H1 (cell line): ENCODE measurements around the gene VAT1. TPM values are rescaled to one million over a fixed set of nuclear protein-coding genes. Genes with fewer than 3 reads are reported as not detected.

Experiments
- CTCF ChIA-PET: fragments of 300-600 bp; sonication (Branson Sonifier 250); formaldehyde crosslinking; loops from one replicate; lab custom pipeline; 2021; ENCODE audit not compliant: partially characterized antibody; lab: Charles Lee
- POLR2A ChIA-PET: fragments of 300-600 bp; sonication (Branson Sonifier 250); formaldehyde crosslinking; loops from one replicate; lab custom pipeline; 2021; ENCODE audit warnings: inconsistent platforms; ENCODE audit not compliant: partially characterized antibody; lab: Charles Lee
- DNase-seq, 2 experiments: peaks; one replicate each; pipeline versions ENCODE4 v3.0.0 to v3.0.0-alpha.2; 2010 to 2022; ENCODE audit warnings: low spot score in 2 of 2, low read depth in 1 of 2, mixed read lengths in 1 of 2
- FAIRE-seq: peaks from 2 replicates; lab custom pipeline; 2011; peaks lifted over from hg19 to GRCh38; lab: Jason Lieb, UNC
- H2AFZ ChIP-seq: 2 replicates; pipeline ENCODE4 v1.8.1; 2012; ENCODE audit warnings: low read length, inconsistent platforms
- H2AK5ac ChIP-seq: 2 replicates; pipeline ENCODE4 v1.6.1; 2013; ENCODE audit warnings: low read depth, low read length
- H2BK120ac ChIP-seq: replicated peaks from 2 replicates; pipeline ENCODE3; 2013; ENCODE audit warnings: low read depth, low read length, inconsistent platforms
- H2BK12ac ChIP-seq: 2 replicates; pipeline ENCODE4 v1.6.1; 2013; ENCODE audit warnings: low read depth, low read length
- H2BK15ac ChIP-seq: 2 replicates; pipeline ENCODE4 v1.6.1; 2013; ENCODE audit warnings: low read length
- H2BK20ac ChIP-seq: 2 replicates; pipeline ENCODE4 v1.6.1; 2013; ENCODE audit warnings: low read length
- H2BK5ac ChIP-seq: 2 replicates; pipeline ENCODE4 v1.6.1; 2013; ENCODE audit warnings: low read depth, low read length
- H3K14ac ChIP-seq: 2 replicates; pipeline ENCODE4 v1.6.1; 2013; ENCODE audit warnings: inconsistent platforms; ENCODE audit not compliant: insufficient read length
- H3K18ac ChIP-seq: 2 replicates; pipeline ENCODE4 v1.6.1; 2013; ENCODE audit warnings: low read length; ENCODE audit errors: extremely low read depth
- H3K23ac ChIP-seq: 2 replicates; pipeline ENCODE4 v1.6.1; 2013; ENCODE audit warnings: inconsistent platforms; ENCODE audit not compliant: insufficient read length
- H3K23me2 ChIP-seq: 2 replicates; pipeline ENCODE4 v1.6.1; 2013; ENCODE audit warnings: low read depth, low read length
- H3K27ac ChIP-seq: 2 replicates; pipeline ENCODE4 v1.6.1; 2011; ENCODE audit warnings: low read depth, low read length, inconsistent platforms
- H3K27me3 ChIP-seq, 4 experiments: replicated peaks in 1 of 4; 1 replicate in 1 of 4; 2 replicates in 3 of 4; pipeline versions ENCODE4 v1.6.1 to v1.8.1; 2011 to 2013; ENCODE audit warnings: low read length in 3 of 4, mild to moderate bottlenecking in 3 of 4, inconsistent platforms in 2 of 4, mixed read lengths in 2 of 4, moderate library complexity in 1 of 4; ENCODE audit not compliant: control insufficient read depth in 3 of 4, insufficient read depth in 3 of 4; ENCODE audit errors: extremely low read depth in 1 of 4
- H3K36me3 ChIP-seq, 4 experiments: 2 replicates each; pipeline versions ENCODE4 v1.6.1 to v1.8.1; 2011 to 2013; ENCODE audit warnings: mild to moderate bottlenecking in 4 of 4, low read length in 3 of 4, moderate library complexity in 2 of 4, control low read depth in 1 of 4, inconsistent platforms in 1 of 4; ENCODE audit not compliant: insufficient read depth in 4 of 4, control insufficient read depth in 2 of 4
- H3K4ac ChIP-seq: replicated peaks from 2 replicates; pipeline ENCODE3; 2013; ENCODE audit warnings: low read length, low read depth, mixed read lengths, inconsistent platforms; ENCODE audit not compliant: insufficient read length
- H3K4me1 ChIP-seq, 4 experiments: replicated peaks in 1 of 4; 1 replicate in 1 of 4; 2 replicates in 3 of 4; pipeline versions ENCODE4 v1.6.1 to v1.8.1; 2011 to 2013; ENCODE audit warnings: low read length in 3 of 4, inconsistent platforms in 2 of 4, mixed read lengths in 1 of 4; ENCODE audit not compliant: insufficient read depth in 4 of 4, control insufficient read depth in 3 of 4
- H3K4me2 ChIP-seq, 2 experiments: 2 replicates each; pipeline versions ENCODE4 v1.6.1 to v1.8.1; 2011 to 2013; ENCODE audit warnings: low read depth in 2 of 2, low read length in 2 of 2, control low read depth in 1 of 2, inconsistent platforms in 1 of 2, mild to moderate bottlenecking in 1 of 2; ENCODE audit not compliant: insufficient read depth in 1 of 2
- H3K4me3 ChIP-seq, 4 experiments: fragments of 200-600, 300-600 bp in 1 of 4; sonication (generic), shearing (Covaris generic), sonication (Bioruptor Twin) in 1 of 4; 2 replicates each; pipeline versions ENCODE4 v1.5.1 to v1.8.1; 2011 to 2016; ENCODE audit warnings: low read length in 4 of 4, low read depth in 3 of 4, control low read depth in 2 of 4, inconsistent platforms in 2 of 4, mild to moderate bottlenecking in 2 of 4, mixed read lengths in 1 of 4, moderate library complexity in 1 of 4; ENCODE audit not compliant: insufficient read depth in 2 of 4; ENCODE audit errors: extremely low read depth in 1 of 4
- H3K56ac ChIP-seq: replicated peaks from 2 replicates; pipeline ENCODE3; 2013; ENCODE audit warnings: low read depth, mild to moderate bottlenecking, mixed read lengths, low read length, inconsistent platforms; ENCODE audit not compliant: insufficient read length
- H3K79me1 ChIP-seq: 2 replicates; pipeline ENCODE4 v1.6.1; 2013; ENCODE audit warnings: low read depth, low read length, control low read depth
- H3K79me2 ChIP-seq, 2 experiments: 2 replicates each; pipeline versions ENCODE4 v1.6.1 to v1.8.1; 2012 to 2013; ENCODE audit warnings: low read length in 2 of 2, mild to moderate bottlenecking in 2 of 2, inconsistent platforms in 1 of 2; ENCODE audit not compliant: insufficient read depth in 2 of 2, control insufficient read depth in 1 of 2
- H3K9ac ChIP-seq, 4 experiments: replicated peaks in 1 of 4; 1 replicate in 1 of 4; 2 replicates in 3 of 4; pipeline versions ENCODE4 v1.6.1 to v1.8.1; 2011 to 2013; ENCODE audit warnings: low read depth in 3 of 4, low read length in 3 of 4, control low read depth in 2 of 4, mild to moderate bottlenecking in 2 of 4, moderate library complexity in 2 of 4, inconsistent platforms in 1 of 4; ENCODE audit errors: extremely low read depth in 1 of 4
- H3K9me3 ChIP-seq, 2 experiments: 2 replicates each; pipeline versions ENCODE4 v1.6.1 to v1.8.1; 2012 to 2013; ENCODE audit warnings: mild to moderate bottlenecking in 2 of 2, moderate library complexity in 2 of 2, control low read depth in 1 of 2, inconsistent platforms in 1 of 2, low read depth in 1 of 2, low read length in 1 of 2, mixed read lengths in 1 of 2; ENCODE audit not compliant: insufficient read depth in 2 of 2
- H4K20me1 ChIP-seq, 2 experiments: replicated peaks in 1 of 2; 2 replicates each; pipeline versions ENCODE3 to v1.8.1; 2011 to 2013; ENCODE audit warnings: inconsistent platforms in 2 of 2, low read length in 2 of 2, mild to moderate bottlenecking in 1 of 2; ENCODE audit not compliant: insufficient read depth in 2 of 2, control insufficient read depth in 1 of 2
- H4K5ac ChIP-seq: 2 replicates; pipeline ENCODE4 v1.6.1; 2013; ENCODE audit warnings: low read length, low read depth, mixed read lengths, inconsistent platforms; ENCODE audit not compliant: insufficient read length
- H4K8ac ChIP-seq: 2 replicates; pipeline ENCODE4 v1.8.0; 2013; ENCODE audit warnings: mild to moderate bottlenecking, moderate library complexity, low read length, inconsistent platforms; ENCODE audit not compliant: insufficient read depth; ENCODE audit errors: extremely low read depth
- H4K91ac ChIP-seq: replicated peaks from 2 replicates; pipeline ENCODE3; 2013; ENCODE audit warnings: low read length, mixed read lengths, inconsistent platforms; ENCODE audit not compliant: insufficient read length
- BRCA1 ChIP-seq: IDR thresholded peaks from 2 replicates; pipeline ENCODE4 v1.6.1; 2012; ENCODE audit warnings: low read depth, low read length, improper control_type of control experiment
- E2F6 ChIP-seq: IDR thresholded peaks from 2 replicates; pipeline ENCODE4 v1.6.1; 2012; ENCODE audit warnings: inconsistent platforms
- MAFK ChIP-seq: IDR thresholded peaks from 2 replicates; pipeline ENCODE4 v1.6.1; 2012; ENCODE audit warnings: low read depth, mild to moderate bottlenecking, improper control_type of control experiment, low read length
- POLR2AphosphoS5 ChIP-seq: IDR thresholded peaks from 2 replicates; pipeline ENCODE4 v1.6.1; 2011; ENCODE audit warnings: low read depth, low read length
- RFX5 ChIP-seq: IDR thresholded peaks from 2 replicates; pipeline ENCODE4 v1.6.1; 2011; ENCODE audit warnings: low read depth, low read length, improper control_type of control experiment, borderline replicate concordance
- SRF ChIP-seq: IDR thresholded peaks from 2 replicates; pipeline ENCODE4 v1.6.1; 2011; ENCODE audit warnings: mild to moderate bottlenecking, low read depth, low read length, moderate library complexity
- TAF7 ChIP-seq: optimal IDR thresholded peaks from 2 replicates; pipeline ENCODE3; 2011; ENCODE audit warnings: low read depth, mild to moderate bottlenecking, inconsistent platforms, low read length, moderate library complexity, borderline replicate concordance
- ZNF274 ChIP-seq: IDR thresholded peaks from 2 replicates; pipeline ENCODE4 v1.7.0; 2012; ENCODE audit warnings: low read length, borderline replicate concordance; ENCODE audit errors: extremely low read depth
- WGBS, 2 experiments: shearing (Covaris generic) in 1 of 2; methylation state at CpG; one replicate each; pipeline versions ENCODE4 v1.1.6 to v1.1.7; 2013 to 2015; ENCODE audit warnings: low lambda C conversion rate in 2 of 2, mixed read lengths in 2 of 2, inconsistent platforms in 1 of 2, low coverage in 1 of 2, missing lambda C conversion rate in 1 of 2; ENCODE audit not compliant: insufficient replicate concordance in 2 of 2, insufficient coverage in 1 of 2, insufficient read length in 1 of 2; ENCODE audit errors: extremely low coverage in 1 of 2, missing lambda C conversion rate in 1 of 2; 5-methylcytosine and 5-hydroxymethylcytosine counted together
- polyA plus RNA-seq, 7 experiments: library from polyadenylated mRNA; depleted of rRNA in 3 of 7; stranded (reverse) in 5 of 7; unstranded in 2 of 7; fragments of >200 nt in 5 of 7; fragments of 200-250 nt in 2 of 7; gene quantifications; 1 replicate in 5 of 7; 2 replicates in 1 of 7; 4 replicates in 1 of 7; pipeline versions ENCODE4 v1.2.1 to v1.2.3, GENCODE V29; 2011 to 2013; ENCODE audit warnings: missing spikeins in 2 of 7, mixed read lengths in 2 of 7
- total RNA-seq: library from RNA; stranded (reverse); fragmentation: NEBNext Ultra II Directional; extraction: Animal tissue kit (Norgen Biotek cat#: 25700); gene quantifications from 2 replicates; pipeline ENCODE4 v1.2.1, GENCODE V29; 2021
- TF ChIP-seq, protein P1 (sequence below), 3 experiments: IDR thresholded peaks; 1 replicate in 2 of 3; 2 replicates in 1 of 3; pipeline versions ENCODE4 v1.5.1 to v1.6.1; 2011; ENCODE audit warnings: low read length in 3 of 3, mild to moderate bottlenecking in 3 of 3, inconsistent platforms in 2 of 3, low read depth in 1 of 3, moderate library complexity in 1 of 3; ENCODE audit not compliant: insufficient read depth in 1 of 3; ENCODE audit errors: control extremely low read depth in 1 of 3

Gene VAT1
- total and polyA plus RNA-seq, 2 of the 8 experiments (the other 6 are each of a cell fraction or from before 2014, with no cell fraction given): 200 to 295 TPM

DNA sequence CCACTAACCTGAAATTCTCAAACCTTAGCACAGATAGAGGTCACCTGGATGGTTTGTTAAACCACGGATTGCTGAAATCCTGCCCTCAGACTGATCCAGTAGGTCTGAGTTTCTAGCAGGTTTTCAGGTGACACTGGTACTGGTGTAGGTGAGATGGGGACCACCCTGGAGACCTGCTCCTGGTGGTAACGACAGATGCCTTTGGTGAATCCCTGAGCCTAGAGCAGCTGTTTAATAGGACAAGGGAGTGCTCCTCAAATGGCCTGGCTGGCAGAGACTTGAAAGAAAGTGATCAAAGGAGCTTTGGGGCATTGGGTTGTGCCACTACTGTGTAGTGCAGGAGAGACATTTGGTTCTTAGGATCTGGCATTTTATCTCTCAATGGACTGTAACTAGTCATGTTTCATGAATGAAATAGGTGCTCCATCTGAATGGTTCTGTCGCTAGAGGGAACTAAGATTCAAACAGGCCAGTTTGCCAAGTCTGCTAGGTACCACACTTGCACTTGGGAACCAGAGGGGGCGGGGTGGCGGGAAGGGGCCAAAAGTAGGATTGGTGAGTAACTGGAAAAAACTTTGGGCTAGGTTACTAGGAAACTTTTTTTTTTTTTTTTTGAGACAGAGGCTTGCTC is 18.5 kb downstream of the VAT1 start:
- Histone ChIP-seq H2AFZ (no peak overlapping the region), H3K9me3 (no peaks in the 10 kb centered on the region), H2BK12ac (no peak overlapping the region), H3K27ac (no peak overlapping the region), H3K23me2 (peaks cover 7% of the 10 kb centered on the region), H3K18ac (no peak overlapping the region), H3K4me3 (no peak overlapping the region), H3K79me2 (peaks cover 10 to 16% of the 10 kb centered on the region in 2 experiments), H3K14ac (no peak overlapping the region), H4K5ac (no peak overlapping the region), H2AK5ac (no peak overlapping the region), H4K20me1 (peaks cover 4 to 10% of the 10 kb centered on the region in 2 experiments), H3K23ac (no peak overlapping the region), H2BK15ac (no peak overlapping the region), H4K8ac (no peak overlapping the region), H4K91ac (no peak overlapping the region), H3K56ac (no peak overlapping the region), H3K4me1 (peaks cover 3 to 10% (median 5%) of the 10 kb centered on the region in 4 experiments; a peak in 6 of 7 replicates), H3K27me3 (no peaks in the 10 kb centered on the region), H3K79me1 (peaks cover 2% of the 10 kb centered on the region; the same call in 1 of the 2 replicates), H2BK120ac (no peak overlapping the region), H3K36me3 (peaks cover 18 to 48% (median 33%) of the 10 kb centered on the region in 4 experiments), H3K4ac (no peak overlapping the region), H2BK20ac (no peak overlapping the region), H3K9ac (no peak overlapping the region; a peak in 2 of 7 replicates), H2BK5ac (no peak overlapping the region), H3K4me2 (no peak overlapping the region)
- ChIA-PET CTCF (interaction anchor here (0.7 to 1.8 kb wide), 3 partner anchors 9 to 34 kb away, joined by 3 to 6 read pairs (median 3); no protein-coding TSS in a partner anchor), POLR2A (interaction anchor here (0.5 to 8.2 kb wide), 4 partner anchors 10 to 72 kb away, joined by 3 to 123 read pairs (median 20); partner anchors contain the start of genes RND2 and VAT1)
- 87% methylated on average over 5 of the region's 5 CpGs; no CpG with 5 or more reads in 1 of the 2 experiments for WGBS, 2 experiments
- FAIRE-seq (no peak), DNase-seq (no peak)
- TF ChIP-seq TAF7: no peak
- no peak for TF ChIP-seq RFX5
- TF ChIP-seq POLR2AphosphoS5: peak; percentile 59
- TF ChIP-seq MAFK: no peak
- no peak for TF ChIP-seq SRF
- TF ChIP-seq E2F6: no peak
- no peak for TF ChIP-seq BRCA1
- no peak for TF ChIP-seq ZNF274
- TF ChIP-seq, protein P1, sequence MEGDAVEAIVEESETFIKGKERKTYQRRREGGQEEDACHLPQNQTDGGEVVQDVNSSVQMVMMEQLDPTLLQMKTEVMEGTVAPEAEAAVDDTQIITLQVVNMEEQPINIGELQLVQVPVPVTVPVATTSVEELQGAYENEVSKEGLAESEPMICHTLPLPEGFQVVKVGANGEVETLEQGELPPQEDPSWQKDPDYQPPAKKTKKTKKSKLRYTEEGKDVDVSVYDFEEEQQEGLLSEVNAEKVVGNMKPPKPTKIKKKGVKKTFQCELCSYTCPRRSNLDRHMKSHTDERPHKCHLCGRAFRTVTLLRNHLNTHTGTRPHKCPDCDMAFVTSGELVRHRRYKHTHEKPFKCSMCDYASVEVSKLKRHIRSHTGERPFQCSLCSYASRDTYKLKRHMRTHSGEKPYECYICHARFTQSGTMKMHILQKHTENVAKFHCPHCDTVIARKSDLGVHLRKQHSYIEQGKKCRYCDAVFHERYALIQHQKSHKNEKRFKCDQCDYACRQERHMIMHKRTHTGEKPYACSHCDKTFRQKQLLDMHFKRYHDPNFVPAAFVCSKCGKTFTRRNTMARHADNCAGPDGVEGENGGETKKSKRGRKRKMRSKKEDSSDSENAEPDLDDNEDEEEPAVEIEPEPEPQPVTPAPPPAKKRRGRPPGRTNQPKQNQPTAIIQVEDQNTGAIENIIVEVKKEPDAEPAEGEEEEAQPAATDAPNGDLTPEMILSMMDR (IDR thresholded peaks at IDR 0.05; ENCODE audit: control extremely low read depth in 1 of 3, insufficient read depth in 1 of 3, low read depth in 1 of 3, low read length in 3 of 3): peak in 1 of 3 experiments; percentile 24; a peak in 2 of 4 replicates
